Right ventricle myocardium superior (tissue), 1 donor: ENCODE results near the gene ADGRG2. TPM values are rescaled to one million over a fixed set of nuclear protein-coding genes. Genes with fewer than 3 reads are reported as not detected.
"Not testable (repeated sequence)": the region's sequence is repeated elsewhere in the genome, so short reads cannot be mapped to it uniquely, and the experiment has no call there.

Experiments used
- ATAC-seq: fragments of 200-7000 bp; cut with Tn5 transposase; one replicate; pipeline ENCODE4 v1.9.1; 2020; ENCODE audit warnings: mild to moderate bottlenecking; ENCODE audit not compliant: poor library complexity
- DNase-seq: peaks from one replicate; pipeline ENCODE4 v3.0.0-alpha.2; 2020
- intact Hi-C: fragments of 100-400 bp; cut with DNase I; formaldehyde crosslinking; loops from one replicate; pipeline ENCODE4 v1.11.2; 2022
- total RNA-seq: library from RNA; stranded (reverse); fragmentation: NEBNext Ultra II Directional; extraction: Animal tissue kit (Norgen Biotek cat#: 25700); gene quantifications from one replicate; pipeline ENCODE4 v1.2.1, GENCODE V29; 2021
- donor health status: DM: no; HTN: yes; CAD: no; lungs with severe emphysema.

ADGRG2 gene
- total RNA-seq, 1 donor from 2014 or later, result 0.78 TPM

DNA sequence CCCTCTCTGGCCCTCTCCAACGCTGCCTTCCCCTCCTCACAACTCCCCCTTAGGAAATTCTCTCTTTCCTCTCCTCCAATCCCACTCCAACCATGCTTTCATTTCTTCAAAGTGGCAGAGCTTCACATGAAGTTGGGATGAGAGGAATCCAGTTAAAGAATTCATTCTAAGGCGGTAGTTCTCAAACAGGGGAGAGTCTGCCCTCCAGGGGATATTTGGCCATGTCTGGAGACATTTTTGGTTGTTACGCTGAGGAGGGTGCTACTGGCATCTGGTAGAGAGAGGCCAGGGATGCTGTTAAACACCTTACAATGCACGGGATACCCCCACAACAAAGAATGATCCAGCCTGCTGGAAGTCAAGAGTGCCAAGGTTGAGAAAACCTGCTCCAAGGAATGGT lies 97.9 kb downstream of the ADGRG2 start:
- DNase-seq, result no peak
- no peak for ATAC-seq
- intact Hi-C loops, result no loop called here

DNA sequence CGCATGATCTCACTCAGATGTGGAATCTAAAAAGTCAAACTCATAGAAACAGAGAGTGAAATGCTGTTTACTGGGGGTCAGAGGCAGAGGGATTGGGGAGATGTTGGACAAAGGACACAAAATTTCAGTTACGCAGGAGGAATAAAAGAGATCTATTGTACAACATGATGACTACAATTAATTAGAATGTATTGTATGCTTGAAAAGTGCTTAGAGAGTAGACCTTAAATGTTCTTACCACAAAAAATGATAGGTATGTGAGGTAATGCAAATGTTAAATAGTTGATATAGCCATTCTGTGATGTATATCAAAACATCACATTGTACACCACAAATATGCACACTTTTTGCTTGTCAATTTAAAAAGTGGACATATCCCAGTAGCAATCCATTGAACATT lies 102.3 kb downstream of the ADGRG2 start:
- ATAC-seq (no peak), DNase-seq (no peak)
- intact Hi-C loops, result no loop called here

DNA sequence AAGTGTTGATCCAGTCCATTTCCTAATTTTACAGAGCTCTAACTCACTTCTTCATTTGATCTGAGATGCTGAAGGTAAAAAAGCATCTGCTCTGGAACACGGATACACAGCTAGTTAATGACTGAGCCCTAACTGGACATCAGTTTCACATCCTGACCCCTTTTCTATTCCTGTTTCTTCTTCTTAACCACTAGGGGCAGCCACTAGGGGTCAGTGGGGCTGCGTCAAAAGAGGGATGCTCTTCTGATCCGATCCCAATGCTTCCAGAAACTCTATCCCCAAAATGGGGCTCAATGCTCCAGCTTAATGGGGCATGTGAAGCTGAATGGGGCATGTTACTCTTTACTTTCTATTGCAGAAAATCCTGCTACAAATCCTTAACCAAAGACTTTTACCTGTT lies 105.0 kb downstream of the ADGRG2 start:
- ATAC-seq, result no peak
- intact Hi-C loops, result no loop called here
- DNase-seq, result no peak

GRCh38 chrX:19016614-19017013 lies 105.7 kb downstream of the ADGRG2 start:
- ATAC-seq, DNase-seq, intact Hi-C loops: not testable (repeated sequence)

DNA sequence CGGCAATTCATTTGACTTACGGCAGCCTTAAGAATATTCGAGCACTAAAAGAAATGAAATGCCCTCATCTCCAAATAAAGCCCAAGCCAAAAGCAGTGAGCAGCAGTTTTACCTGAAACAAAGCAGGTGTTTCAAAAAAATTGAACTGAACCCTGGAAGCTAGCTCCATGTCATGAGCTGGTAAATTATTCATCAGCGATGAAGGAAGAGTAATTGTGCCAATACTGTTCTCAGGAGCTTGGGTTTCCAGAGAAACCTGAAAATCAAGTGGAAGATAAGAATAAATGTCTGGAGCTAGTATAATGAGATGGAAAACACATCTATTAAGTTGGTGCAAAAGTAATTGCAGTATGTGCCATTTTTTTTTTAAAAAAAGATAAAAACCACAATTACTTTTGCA lies 114.4 kb downstream of the ADGRG2 start:
- ATAC-seq (no peak), DNase-seq (no peak)
- intact Hi-C loops, result no loop called here

DNA sequence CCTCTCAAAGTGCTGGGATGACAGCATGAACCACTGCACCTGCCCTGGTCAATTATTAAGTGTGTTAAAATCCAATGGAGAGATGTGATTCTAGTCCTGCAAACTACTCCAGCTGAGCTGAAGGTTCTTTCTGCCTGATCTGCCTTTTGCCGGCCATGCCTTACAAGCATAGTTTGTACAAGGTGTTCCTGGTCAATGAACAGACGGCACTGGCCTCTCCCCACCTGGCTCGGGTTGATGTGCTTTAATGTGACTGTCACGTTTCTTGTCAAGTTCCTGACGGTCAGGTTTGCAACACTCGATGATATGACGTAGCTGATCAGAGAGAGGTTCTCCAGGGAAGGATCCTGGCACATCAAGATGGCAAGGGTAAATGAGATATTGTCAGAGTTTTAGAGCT lies 115.3 kb downstream of the ADGRG2 start:
- DNase-seq, result no peak
- intact Hi-C loops, result no loop called here
- ATAC-seq, result no peak

DNA sequence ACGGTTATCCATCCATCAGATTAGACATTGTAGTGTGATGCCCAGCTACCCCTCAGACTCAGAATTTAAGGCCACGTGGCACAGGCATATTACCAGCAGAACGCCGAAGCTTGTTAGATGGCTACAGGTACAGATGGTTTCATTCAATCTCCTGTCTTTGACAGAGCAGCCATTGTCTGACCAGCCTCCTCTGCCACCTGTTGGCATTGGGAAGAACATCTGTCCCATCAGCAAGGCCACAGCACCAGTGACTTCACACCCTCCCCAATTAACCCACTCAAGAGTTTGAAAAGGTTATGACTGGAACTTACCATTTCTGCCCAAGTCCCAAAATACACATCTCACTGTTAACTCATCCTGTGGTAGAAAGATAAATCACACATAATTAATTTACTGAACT lies 116.4 kb downstream of the ADGRG2 start:
- intact Hi-C loops, result no loop called here
- no peak for DNase-seq
- no peak for ATAC-seq

- intact Hi-C loops, result no loop called here
- no peak for ATAC-seq
- DNase-seq, result no peak
Observed at GRCh38 chrX:19003756-19004155, 118.5 kb downstream of the ADGRG2 start.

GRCh38 chrX:18998653-18999052 lies 123.6 kb downstream of the ADGRG2 start:
- DNase-seq (no peak), ATAC-seq (no peak)
- intact Hi-C loops, result no loop called here

DNA sequence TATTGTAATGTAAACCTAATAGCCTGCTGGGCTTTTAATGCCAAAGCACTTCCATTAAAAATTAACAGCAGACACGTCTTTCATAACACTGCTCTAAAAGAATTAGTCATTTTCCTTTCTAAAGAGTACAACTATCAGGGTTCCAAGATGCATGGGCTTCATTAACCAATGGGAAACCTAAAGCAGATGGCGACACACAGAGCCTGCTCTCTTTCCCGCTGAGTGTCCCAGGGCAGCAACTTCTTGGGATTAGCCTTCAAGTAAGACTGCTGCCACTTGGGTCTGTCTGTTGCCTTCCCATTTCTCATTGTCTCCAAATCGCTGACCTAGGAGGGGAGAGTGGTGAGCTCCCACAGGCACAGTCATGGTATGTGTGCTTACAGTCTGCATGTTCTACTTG lies 124.4 kb downstream of the ADGRG2 start:
- intact Hi-C loops, result no loop called here
- DNase-seq (no peak), ATAC-seq (no peak)

DNA sequence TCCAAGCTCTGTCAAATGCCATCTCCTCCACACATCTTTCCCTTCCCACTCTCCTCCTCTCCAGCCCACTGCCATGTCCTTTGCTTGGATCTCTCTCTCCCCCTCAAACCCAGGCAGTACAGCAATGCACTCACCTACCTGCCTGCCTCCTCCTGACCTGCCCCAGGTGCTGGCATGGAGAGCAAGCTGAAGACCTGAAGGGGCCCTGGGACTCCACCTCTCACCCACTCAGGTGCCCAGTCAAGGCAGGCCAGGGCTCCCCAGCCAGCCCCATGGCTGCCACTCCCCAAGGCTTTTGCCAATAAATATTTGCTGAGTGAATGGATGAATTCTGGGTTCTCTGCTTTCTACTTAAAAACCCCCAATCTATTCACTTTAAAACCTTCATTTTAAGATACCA lies 125.7 kb downstream of the ADGRG2 start:
- intact Hi-C loops, result no loop called here

DNA sequence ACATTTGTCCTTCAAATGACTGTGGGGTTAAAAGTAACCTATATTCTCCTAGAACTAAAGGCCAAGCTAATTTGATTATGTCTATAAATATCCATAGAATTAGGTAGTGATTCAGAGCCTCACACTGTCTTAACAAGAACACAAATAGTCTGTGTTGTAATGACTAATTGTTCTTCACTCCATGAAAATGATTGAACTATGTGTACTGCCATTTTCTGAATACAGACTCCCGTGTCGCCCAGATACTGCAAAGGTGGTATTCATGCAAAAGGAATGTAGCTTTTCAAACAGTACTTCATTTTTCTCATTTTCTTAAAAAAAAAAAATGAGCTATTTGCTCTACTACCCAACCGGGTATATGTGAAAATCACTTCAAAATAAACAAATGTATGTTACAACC lies 127.0 kb downstream of the ADGRG2 start:
- ATAC-seq (no peak), DNase-seq (no peak)

More for the DNA sequence above, 125.7 kb downstream of the ADGRG2 start:
- DNase-seq (no peak), ATAC-seq (no peak)

GRCh38 chrX:18994713-18995112 lies 127.6 kb downstream of the ADGRG2 start:
- no peak for ATAC-seq
- intact Hi-C loops, result no loop called here
- no peak for DNase-seq

More for the DNA sequence above, 127.0 kb downstream of the ADGRG2 start:
- intact Hi-C loops, result no loop called here

DNA sequence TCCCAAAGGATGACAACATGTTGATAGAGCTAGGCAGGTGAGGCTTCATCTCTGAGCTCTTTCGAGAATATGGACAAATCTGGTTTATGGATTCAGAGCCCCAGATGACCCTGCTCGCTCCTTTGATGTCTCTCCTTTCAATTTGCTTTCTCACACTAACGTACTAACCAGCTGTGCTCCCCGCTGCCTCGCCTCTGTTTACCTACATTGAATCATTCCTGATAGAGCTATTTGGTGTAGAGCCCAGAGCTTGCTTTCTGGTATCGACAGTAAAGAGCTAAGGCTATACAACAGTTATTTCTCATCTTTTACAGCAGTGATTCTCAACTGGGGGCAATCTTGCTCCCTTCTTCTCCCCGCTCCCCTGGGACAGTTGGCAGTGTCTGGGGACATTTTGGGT lies 129.4 kb downstream of the ADGRG2 start:
- intact Hi-C loops, result no loop called here
- no peak for ATAC-seq
- DNase-seq, result no peak

GRCh38 chrX:18985186-18985435 lies 137.2 kb downstream of the ADGRG2 start:
- no peak for ATAC-seq

DNA sequence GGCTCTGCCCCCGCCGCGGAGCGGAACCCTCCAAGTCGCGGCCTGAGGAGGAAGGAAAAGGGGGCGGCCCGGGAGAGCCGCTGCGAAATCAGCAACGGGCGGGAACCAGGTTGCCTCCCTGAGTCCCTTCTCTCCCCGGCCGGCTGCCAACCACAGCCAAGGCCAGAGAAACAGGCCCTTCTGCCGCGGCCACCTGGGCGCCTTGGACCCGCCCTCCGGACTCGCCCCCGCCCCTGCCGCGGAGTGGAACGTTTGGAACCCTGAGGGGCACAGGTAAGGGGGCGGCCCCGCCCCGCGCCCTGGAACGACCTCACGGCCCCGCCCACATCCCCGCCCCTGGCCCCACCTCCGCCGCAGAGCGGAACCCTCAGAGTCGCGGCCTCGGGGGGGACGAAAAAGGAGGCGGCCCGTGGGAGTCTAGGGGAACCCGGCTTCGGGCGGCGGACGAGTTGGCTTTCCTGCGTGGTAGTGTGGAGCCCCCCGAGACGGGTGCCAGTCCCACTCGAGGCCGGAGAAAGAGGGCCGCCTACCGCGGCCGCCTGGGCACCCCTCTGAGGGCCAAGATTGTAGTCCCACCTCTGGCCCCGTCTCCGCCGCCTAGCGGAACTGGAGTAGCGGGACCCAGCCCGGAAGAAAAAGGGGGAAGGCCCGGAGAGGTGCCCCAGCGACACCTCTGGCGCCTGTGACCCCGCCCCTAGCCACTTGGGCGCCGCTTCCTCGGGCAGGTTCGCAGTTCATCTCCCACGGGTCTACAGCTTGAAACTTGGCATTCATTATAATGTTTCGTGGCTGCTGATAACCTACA lies 137.7 kb downstream of the ADGRG2 start:
- intact Hi-C loops, result no loop called here

More at GRCh38 chrX:18985186-18985435, 137.2 kb downstream of the ADGRG2 start:
- DNase-seq, result no peak
- intact Hi-C loops, result no loop called here

GRCh38 chrX:18983666-18984380 lies 138.4 kb downstream of the ADGRG2 start, which contains the start of gene PHKA2:
Gene PHKA2 (minus strand): TSS chrX:18984114. CDS start chrX:18983932, 182 bp downstream.
- ATAC-seq (peak; percentile 84), DNase-seq (peak; percentile 76)
- intact Hi-C loops, result no loop called here

More for the DNA sequence above, 137.7 kb downstream of the ADGRG2 start:
- DNase-seq, result peak; percentile 86
- peak; percentile 96 for ATAC-seq

DNA sequence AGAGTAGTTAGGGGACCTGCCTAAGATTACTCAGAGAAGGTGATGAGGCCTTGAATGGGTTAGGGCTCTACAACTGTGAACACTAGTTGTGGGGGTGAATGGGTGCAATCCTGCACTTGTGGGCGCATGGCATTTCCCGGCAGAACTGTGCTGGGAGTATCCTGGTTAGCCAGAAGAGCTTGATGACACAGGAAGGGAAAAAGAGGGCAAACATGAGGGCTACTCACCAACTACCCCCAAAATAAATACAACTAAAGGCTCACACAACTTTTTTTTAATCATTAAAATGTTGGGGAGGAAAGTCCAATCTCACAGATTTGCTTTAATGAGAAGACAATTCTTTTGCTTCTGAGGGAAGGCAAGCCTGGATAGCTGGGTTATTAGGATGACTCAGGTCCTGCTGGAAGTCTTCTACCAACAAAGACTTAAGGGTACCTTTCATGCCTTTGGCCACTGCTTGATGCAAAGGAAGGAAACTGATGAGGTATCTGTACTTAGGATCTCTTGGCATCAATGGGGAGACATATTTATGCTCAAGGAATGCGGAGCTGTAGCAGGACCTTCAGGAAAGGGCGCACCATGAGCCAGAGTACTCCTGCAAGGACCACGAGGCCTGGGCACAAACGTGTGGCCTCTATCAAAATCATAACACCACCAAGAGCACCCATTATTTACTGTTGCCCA lies 141.0 kb downstream of the ADGRG2 start:
- DNase-seq, result no peak
- intact Hi-C loops, result no loop called here
- no peak for ATAC-seq

DNA sequence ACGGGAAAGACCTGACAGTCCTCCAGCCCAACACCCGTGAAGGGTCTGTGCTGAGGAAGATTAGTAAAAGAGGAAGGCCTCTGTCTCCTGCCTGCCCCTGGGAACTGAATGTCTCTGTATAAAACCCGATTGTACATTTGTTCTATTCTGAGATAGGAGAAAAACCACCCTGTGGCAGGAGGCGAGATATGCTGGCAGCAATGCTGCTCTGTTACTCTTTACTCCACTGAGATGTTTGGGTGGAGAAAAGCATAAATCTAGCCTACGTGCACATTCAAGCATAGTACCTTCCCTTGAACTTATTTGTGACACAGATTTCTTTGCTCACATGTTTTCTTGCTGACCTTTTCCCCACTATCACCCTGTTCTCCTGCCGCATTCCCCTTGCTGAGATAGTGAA lies 142.0 kb downstream of the ADGRG2 start:
- intact Hi-C loops, DNase-seq, ATAC-seq: not testable (repeated sequence)

- DNase-seq (no peak), ATAC-seq (no peak)
- intact Hi-C loops, result no loop called here
Observed at GRCh38 chrX:18974993-18975392, 147.3 kb downstream of the ADGRG2 start.
